Karpas-422 (cell line): Measurements from ENCODE around the gene CYBA. TPM values are rescaled to one million over a fixed set of nuclear protein-coding genes. Genes with fewer than 3 reads are reported as not detected.
"Not testable (repeated sequence)": the region's sequence is repeated elsewhere in the genome, so short reads cannot be mapped to it uniquely, and the experiment has no call there.

Source experiments
- DNase-seq: peaks from one replicate; pipeline ENCODE4 v3.0.0-alpha.2; 2015
- H2AFZ ChIP-seq: fragments of 200-600 bp; sonication (generic); 2 replicates; pipeline ENCODE4 v1.6.1; 2014; ENCODE audit warnings: antibody characterized with exemption, low read length, mixed read lengths
- H3K27ac ChIP-seq: fragments of 200-600 bp; sonication (generic); 2 replicates; pipeline ENCODE4 v1.5.1; 2014; ENCODE audit warnings: mild to moderate bottlenecking, low read length, moderate library complexity
- H3K27me3 ChIP-seq: fragments of 200-600 bp; sonication (generic); 2 replicates; pipeline ENCODE4 v1.6.1; 2014; ENCODE audit warnings: low read length, mixed read lengths
- H3K36me3 ChIP-seq: fragments of 200-600 bp; sonication (generic); 2 replicates; pipeline ENCODE4 v1.6.1; 2014; ENCODE audit warnings: low read length, mixed read lengths; ENCODE audit not compliant: insufficient read depth
- H3K4me1 ChIP-seq: fragments of 200-600 bp; sonication (generic); 2 replicates; pipeline ENCODE4 v1.6.1; 2014; ENCODE audit warnings: mild to moderate bottlenecking, low read length, mixed read lengths
- H3K4me2 ChIP-seq: fragments of 200-600 bp; sonication (generic); 2 replicates; pipeline ENCODE4 v1.6.1; 2014; ENCODE audit warnings: low read length, low read depth, mild to moderate bottlenecking; ENCODE audit not compliant: poor library complexity, severe bottlenecking
- H3K4me3 ChIP-seq: fragments of 200-600 bp; sonication (generic); 2 replicates; pipeline ENCODE4 v1.5.1; 2014; ENCODE audit warnings: mild to moderate bottlenecking, antibody characterized with exemption, low read length, mixed read lengths
- H3K79me2 ChIP-seq: fragments of 200-600 bp; sonication (generic); 2 replicates; pipeline ENCODE4 v1.6.1; 2014; ENCODE audit warnings: mild to moderate bottlenecking, low read length, mixed read lengths
- H3K9ac ChIP-seq: fragments of 200-600 bp; sonication (generic); 2 replicates; pipeline ENCODE4 v1.6.0; 2014; ENCODE audit warnings: low read length
- H3K9me2 ChIP-seq: fragments of 200-600 bp; sonication (generic), shearing (Covaris generic); replicated peaks from 2 replicates; pipeline ENCODE4 v1.6.0; 2014; ENCODE audit warnings: mild to moderate bottlenecking, low read length, moderate library complexity; ENCODE audit not compliant: insufficient read depth
- H3K9me3 ChIP-seq: fragments of 300-700, 200-600 bp; sonication (generic); 2 replicates; pipeline ENCODE4 v1.6.1; 2014; ENCODE audit warnings: low read length, mixed read lengths
- H4K20me1 ChIP-seq: fragments of 200-600 bp; sonication (generic); 2 replicates; pipeline ENCODE4 v1.6.1; 2014; ENCODE audit warnings: mild to moderate bottlenecking, antibody characterized with exemption, low read length, low read depth; ENCODE audit not compliant: insufficient read depth
- total RNA-seq: library from RNA; depleted of rRNA; stranded (reverse); fragments of >200 nt; shearing (Covaris generic); gene quantifications from 2 replicates; pipeline ENCODE4 v1.2.3, GENCODE V29; 2014; ENCODE audit warnings: low replicate concordance

Gene CYBA
- total RNA-seq, 1 experiment from 2014 or later = 395 TPM

- no peak overlapping the region for H3K9ac ChIP-seq
- no peaks in the 10 kb centered on the region for H3K79me2 ChIP-seq
- no peak for DNase-seq
- H3K36me3 ChIP-seq = no peaks in the 10 kb centered on the region
- no peak overlapping the region for H3K27ac ChIP-seq
- no peaks in the 10 kb centered on the region for H3K4me1 ChIP-seq
- no peaks in the 10 kb centered on the region for H3K9me3 ChIP-seq
- H2AFZ ChIP-seq = no peak overlapping the region
- H4K20me1 ChIP-seq = no peaks in the 10 kb centered on the region
- no peaks in the 10 kb centered on the region for H3K9me2 ChIP-seq
- no peak overlapping the region for H3K4me2 ChIP-seq
- H3K4me3 ChIP-seq = no peak overlapping the region
- H3K27me3 ChIP-seq = no peaks in the 10 kb centered on the region
These were observed 21.9 kb upstream of the CYBA start for GRCh38 chr16:88672776-88673175.

- no peak overlapping the region for H3K9ac ChIP-seq
These were observed 21.0 kb upstream of the CYBA start for GRCh38 chr16:88671806-88672205.

GRCh38 chr16:88669980-88670379, 19.1 kb upstream of the CYBA start:
- Histone ChIP-seq H2AFZ (no peak overlapping the region), H3K36me3 (no peaks in the 10 kb centered on the region), H3K4me2 (no peak overlapping the region), H3K9me3 (no peaks in the 10 kb centered on the region), H3K9me2 (no peaks in the 10 kb centered on the region), H3K27ac (no peak overlapping the region), H3K9ac (no peak overlapping the region), H3K27me3 (no peaks in the 10 kb centered on the region), H3K4me1 (peaks cover 8% of the 10 kb centered on the region), H4K20me1 (no peaks in the 10 kb centered on the region), H3K4me3 (no peak overlapping the region), H3K79me2 (no peaks in the 10 kb centered on the region)
- DNase-seq = no peak

More at GRCh38 chr16:88671806-88672205, 21.0 kb upstream of the CYBA start:
- H3K4me2 ChIP-seq = no peak overlapping the region
- no peak overlapping the region for H3K4me3 ChIP-seq
- no peaks in the 10 kb centered on the region for H3K9me3 ChIP-seq
- no peaks in the 10 kb centered on the region for H4K20me1 ChIP-seq
- no peak overlapping the region for H3K27ac ChIP-seq
- H3K27me3 ChIP-seq = no peaks in the 10 kb centered on the region
- no peaks in the 10 kb centered on the region for H3K79me2 ChIP-seq
- no peaks in the 10 kb centered on the region for H3K9me2 ChIP-seq
- H2AFZ ChIP-seq = no peak overlapping the region
- H3K36me3 ChIP-seq = no peaks in the 10 kb centered on the region
- H3K4me1 ChIP-seq = no peaks in the 10 kb centered on the region
- no peak for DNase-seq

GRCh38 chr16:88669493-88669892, 18.6 kb upstream of the CYBA start:
- not testable (repeated sequence) for H4K20me1 ChIP-seq, H3K9me3 ChIP-seq, H3K27ac ChIP-seq, DNase-seq, H3K9me2 ChIP-seq, H2AFZ ChIP-seq, H3K4me3 ChIP-seq, H3K4me2 ChIP-seq, H3K36me3 ChIP-seq, H3K27me3 ChIP-seq, H3K9ac ChIP-seq, H3K79me2 ChIP-seq
- peaks cover 12% of the 10 kb centered on the region for H3K4me1 ChIP-seq

GRCh38 chr16:88667461-88667860, 16.6 kb upstream of the CYBA start:
- H3K9me2 ChIP-seq = no peaks in the 10 kb centered on the region
- no peak overlapping the region for H3K4me2 ChIP-seq
- H3K4me3 ChIP-seq = no peak overlapping the region
- H4K20me1 ChIP-seq = no peaks in the 10 kb centered on the region
- H3K9ac ChIP-seq = no peak overlapping the region
- H3K27ac ChIP-seq = no peak overlapping the region
- no peak for DNase-seq
- no peak overlapping the region for H2AFZ ChIP-seq
- H3K36me3 ChIP-seq = no peaks in the 10 kb centered on the region
- peaks cover 13% of the 10 kb centered on the region for H3K79me2 ChIP-seq
- no peaks in the 10 kb centered on the region for H3K9me3 ChIP-seq
- H3K27me3 ChIP-seq = no peaks in the 10 kb centered on the region
- H3K4me1 ChIP-seq = peaks cover 20% of the 10 kb centered on the region

- Histone ChIP-seq H3K9ac (peak overlapping the region; percentile 41; the same call in 1 of the 2 replicates), H3K4me2 (peak overlapping the region; percentile 88), H3K4me1 (peaks cover 33% of the 10 kb centered on the region), H4K20me1 (no peaks in the 10 kb centered on the region), H3K9me3 (no peaks in the 10 kb centered on the region), H3K79me2 (peaks cover 31% of the 10 kb centered on the region), H3K4me3 (peak overlapping the region; percentile 5; the same call in 1 of the 2 replicates), H3K36me3 (no peaks in the 10 kb centered on the region), H3K27ac (peak overlapping the region; percentile 81), H2AFZ (no peak overlapping the region), H3K9me2 (no peaks in the 10 kb centered on the region), H3K27me3 (no peaks in the 10 kb centered on the region)
- DNase-seq = no peak
These were observed 14.7 kb upstream of the CYBA start for GRCh38 chr16:88665570-88665969.

- H3K9me2 ChIP-seq = no peaks in the 10 kb centered on the region
- H3K4me2 ChIP-seq = peak overlapping the region; percentile 88
- no peaks in the 10 kb centered on the region for H3K27me3 ChIP-seq
- no peak overlapping the region for H2AFZ ChIP-seq
- H3K79me2 ChIP-seq = peaks cover 33% of the 10 kb centered on the region
- DNase-seq = peak; percentile 67
- H3K36me3 ChIP-seq = no peaks in the 10 kb centered on the region
- H3K4me1 ChIP-seq = peaks cover 33% of the 10 kb centered on the region
- peak overlapping the region; percentile 81 for H3K27ac ChIP-seq
- no peaks in the 10 kb centered on the region for H3K9me3 ChIP-seq
- peak overlapping the region; percentile 5; the same call in 1 of the 2 replicates for H3K4me3 ChIP-seq
- peak overlapping the region; percentile 41 for H3K9ac ChIP-seq
- H4K20me1 ChIP-seq = no peaks in the 10 kb centered on the region
These were observed 14.3 kb upstream of the CYBA start for GRCh38 chr16:88665148-88665547.

- Histone ChIP-seq H3K9me3 (no peaks in the 10 kb centered on the region), H3K9me2 (no peaks in the 10 kb centered on the region), H3K27me3 (no peaks in the 10 kb centered on the region), H3K4me3 (peak within 1 kb of the TSS; percentile 89), H3K36me3 (no peaks in the 10 kb centered on the region), H3K27ac (peak within 1 kb of the TSS; percentile 81), H2AFZ (peak within 1 kb of the TSS; percentile 74; the same call in 1 of the 2 replicates), H3K79me2 (peaks cover 47% of the 10 kb centered on the region), H3K4me2 (peak within 1 kb of the TSS; percentile 88), H3K9ac (peak within 1 kb of the TSS; percentile 93), H3K4me1 (peaks cover 33% of the 10 kb centered on the region), H4K20me1 (peaks cover 4% of the 10 kb centered on the region; the same call in 1 of the 2 replicates)
- peak; percentile 99 for DNase-seq
These were observed 12.2 kb upstream of the CYBA start, which contains the start of gene MVD for GRCh38 chr16:88662843-88663606. TSS of gene MVD (minus strand) at chr16:88663091. CDS start at chr16:88663080, 11 bp downstream.
